ENCODE measurements around the gene SERPINH1. TPM values are rescaled to one million over a fixed set of nuclear protein-coding genes. Genes with fewer than 3 reads are reported as not detected.

The SERPINH1 gene
- total and polyA plus RNA-seq, 3 donors from 2014 or later = 92.2 to 178 (median 122) TPM

DNA sequence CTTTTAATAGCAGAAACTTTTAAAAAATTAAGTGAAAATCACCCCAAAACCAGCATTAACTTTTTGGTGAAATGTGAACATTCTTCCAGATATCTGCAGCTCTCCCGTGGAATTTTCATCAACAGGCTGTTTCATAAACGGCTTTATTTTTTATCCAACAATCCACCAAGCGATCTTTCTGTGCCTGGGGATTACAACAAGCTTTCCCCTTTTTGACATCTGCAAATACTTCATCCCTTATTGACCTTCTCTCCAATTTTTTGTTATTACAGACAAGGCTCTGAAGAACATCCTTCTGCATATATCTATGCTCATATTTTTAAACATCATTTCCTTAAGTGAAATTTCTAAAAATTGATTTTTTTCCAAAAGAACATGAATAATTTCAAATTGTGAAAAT lies 5.8 kb upstream of the SERPINH1 start:
- no peak overlapping the region for H3K4me3 ChIP-seq
- H3K27ac ChIP-seq = peak overlapping the region in 1 of 2 donors; percentile 23
- no peaks in the 10 kb centered on the region for H3K36me3 ChIP-seq (ENCODE audit: low read depth, missing control alignments)
- no peaks in the 10 kb centered on the region for H3K9me3 ChIP-seq
- intact Hi-C loops (cut with DNase I; ENCODE audit: low total_unique reads) = no loop called here
- H3K4me1 ChIP-seq = peaks cover 57% of the 10 kb centered on the region
- no peak for DNase-seq
- 63 to 68% methylated on average over 3 of the region's 3 CpGs for WGBS, 2 donors
- H3K27me3 ChIP-seq = no peaks in the 10 kb centered on the region
- TF ChIP-seq, protein P1, sequence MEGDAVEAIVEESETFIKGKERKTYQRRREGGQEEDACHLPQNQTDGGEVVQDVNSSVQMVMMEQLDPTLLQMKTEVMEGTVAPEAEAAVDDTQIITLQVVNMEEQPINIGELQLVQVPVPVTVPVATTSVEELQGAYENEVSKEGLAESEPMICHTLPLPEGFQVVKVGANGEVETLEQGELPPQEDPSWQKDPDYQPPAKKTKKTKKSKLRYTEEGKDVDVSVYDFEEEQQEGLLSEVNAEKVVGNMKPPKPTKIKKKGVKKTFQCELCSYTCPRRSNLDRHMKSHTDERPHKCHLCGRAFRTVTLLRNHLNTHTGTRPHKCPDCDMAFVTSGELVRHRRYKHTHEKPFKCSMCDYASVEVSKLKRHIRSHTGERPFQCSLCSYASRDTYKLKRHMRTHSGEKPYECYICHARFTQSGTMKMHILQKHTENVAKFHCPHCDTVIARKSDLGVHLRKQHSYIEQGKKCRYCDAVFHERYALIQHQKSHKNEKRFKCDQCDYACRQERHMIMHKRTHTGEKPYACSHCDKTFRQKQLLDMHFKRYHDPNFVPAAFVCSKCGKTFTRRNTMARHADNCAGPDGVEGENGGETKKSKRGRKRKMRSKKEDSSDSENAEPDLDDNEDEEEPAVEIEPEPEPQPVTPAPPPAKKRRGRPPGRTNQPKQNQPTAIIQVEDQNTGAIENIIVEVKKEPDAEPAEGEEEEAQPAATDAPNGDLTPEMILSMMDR (IDR thresholded peaks at IDR 0.05) = no peak
- TF ChIP-seq POLR2A (IDR thresholded peaks at IDR 0.05) = no peak

DNA sequence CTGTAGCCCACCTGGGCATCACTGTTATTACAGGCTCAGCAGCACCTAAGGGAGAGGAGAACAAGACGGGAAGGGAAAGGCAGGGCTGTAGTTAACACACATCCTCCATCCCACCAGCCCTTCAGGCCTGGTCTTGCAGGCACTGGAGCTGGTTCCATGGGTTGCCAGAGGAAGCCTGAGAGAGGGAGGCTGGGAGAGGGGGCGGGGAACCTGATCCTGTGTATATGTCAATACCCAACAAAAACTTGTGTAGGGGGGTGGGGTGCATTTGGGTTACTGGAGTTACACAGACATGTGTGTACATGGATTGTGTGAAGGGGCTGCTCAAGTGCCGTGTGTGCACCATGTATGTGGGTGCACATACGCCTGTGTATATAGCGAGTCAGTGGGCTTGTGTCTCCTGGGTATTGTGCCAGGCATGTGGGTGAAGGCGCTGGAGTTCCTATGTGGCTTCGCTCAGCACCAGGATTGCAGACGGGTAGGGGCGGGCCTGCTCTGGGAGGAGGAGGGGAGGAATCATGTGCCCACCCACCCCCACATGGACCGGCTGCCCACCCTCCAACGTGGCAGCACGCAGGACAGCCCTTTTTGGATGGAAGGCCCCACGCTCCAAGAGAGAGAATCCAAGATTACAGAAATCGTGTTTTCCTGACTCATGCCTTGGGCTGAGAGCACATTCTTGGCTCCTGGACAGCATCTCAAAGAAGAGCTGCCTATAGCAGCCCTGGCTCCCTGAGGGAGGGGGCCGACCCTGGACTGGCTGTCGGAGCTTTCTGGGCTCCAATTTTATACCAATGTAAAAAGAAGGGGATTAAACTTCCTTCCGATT lies 4.2 kb upstream of the SERPINH1 start:
- DNase-seq = peak; percentile 63
- no peak overlapping the region for H3K4me3 ChIP-seq
- peaks cover 62% of the 10 kb centered on the region for H3K4me1 ChIP-seq
- TF ChIP-seq POLR2A (IDR thresholded peaks at IDR 0.05) = no peak
- TF ChIP-seq, protein P1 (IDR thresholded peaks at IDR 0.05) = no peak
- no peaks in the 10 kb centered on the region for H3K9me3 ChIP-seq
- H3K27me3 ChIP-seq = no peaks in the 10 kb centered on the region
- WGBS, 2 donors = 54 to 73% methylated on average over 14 to 17 of the region's 17 CpGs
- no peaks in the 10 kb centered on the region for H3K36me3 ChIP-seq (ENCODE audit: low read depth, missing control alignments)
- intact Hi-C loops (cut with DNase I; ENCODE audit: low total_unique reads) = no loop called here
- H3K27ac ChIP-seq = peak overlapping the region; percentile 82 to 100

DNA sequence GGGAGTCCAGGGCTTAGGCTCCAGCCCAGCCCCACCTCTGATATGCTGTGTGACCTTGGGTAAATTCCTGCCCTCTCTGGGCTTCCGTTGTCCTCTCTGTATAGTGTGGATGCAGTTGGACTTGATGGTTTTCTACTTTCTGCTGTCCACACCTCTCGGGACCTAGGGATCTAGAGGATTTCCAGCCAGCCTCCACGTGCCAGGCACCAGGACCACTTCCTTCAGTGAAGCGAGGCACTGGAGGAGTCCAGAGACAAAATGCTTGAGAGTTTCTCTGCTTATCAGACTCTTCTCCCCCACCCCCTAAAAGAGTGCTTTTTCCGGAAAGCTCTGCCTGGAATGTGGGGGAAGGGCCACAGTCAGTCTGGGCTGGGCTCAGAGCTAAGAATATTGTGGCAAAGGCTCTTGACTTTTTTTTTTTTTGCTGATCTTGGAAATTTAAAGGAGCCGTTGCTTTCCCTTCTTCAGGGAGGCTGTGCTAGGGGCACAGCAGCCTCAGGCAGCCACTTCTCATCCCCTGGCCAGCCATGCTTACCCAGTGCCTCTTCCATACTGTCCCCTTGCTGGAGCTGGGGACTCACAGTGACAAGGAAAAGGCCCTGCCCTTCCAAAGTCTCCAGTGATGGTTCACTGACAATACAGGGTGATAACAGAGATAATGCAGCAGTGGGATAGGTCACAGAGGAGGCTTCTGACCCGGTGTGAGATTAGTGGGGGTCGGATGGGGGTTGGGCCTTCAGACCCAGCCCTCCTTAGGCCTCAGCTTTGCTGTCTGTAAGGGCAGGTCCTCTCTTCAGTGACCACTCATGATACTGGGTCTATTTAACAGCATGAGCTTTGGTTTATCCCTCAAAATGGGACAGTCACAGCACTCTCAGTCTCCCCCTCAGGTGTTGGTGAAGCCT lies 2.9 kb upstream of the SERPINH1 start:
- Histone ChIP-seq H3K4me3 (no peak overlapping the region), H3K27ac (peak overlapping the region; percentile 82 to 100), H3K9me3 (no peaks in the 10 kb centered on the region), H3K4me1 (peaks cover 66% of the 10 kb centered on the region), H3K36me3 (ENCODE audit: low read depth, missing control alignments) (no peaks in the 10 kb centered on the region), H3K27me3 (no peaks in the 10 kb centered on the region)
- intact Hi-C loops (cut with DNase I; ENCODE audit: low total_unique reads) = no loop called here
- no peak for TF ChIP-seq POLR2A (IDR thresholded peaks at IDR 0.05)
- TF ChIP-seq, protein P1 (IDR thresholded peaks at IDR 0.05) = no peak
- peak; percentile 67 for DNase-seq
- 29 to 53% methylated on average over 7 to 8 of the region's 8 CpGs for WGBS, 2 donors

DNA sequence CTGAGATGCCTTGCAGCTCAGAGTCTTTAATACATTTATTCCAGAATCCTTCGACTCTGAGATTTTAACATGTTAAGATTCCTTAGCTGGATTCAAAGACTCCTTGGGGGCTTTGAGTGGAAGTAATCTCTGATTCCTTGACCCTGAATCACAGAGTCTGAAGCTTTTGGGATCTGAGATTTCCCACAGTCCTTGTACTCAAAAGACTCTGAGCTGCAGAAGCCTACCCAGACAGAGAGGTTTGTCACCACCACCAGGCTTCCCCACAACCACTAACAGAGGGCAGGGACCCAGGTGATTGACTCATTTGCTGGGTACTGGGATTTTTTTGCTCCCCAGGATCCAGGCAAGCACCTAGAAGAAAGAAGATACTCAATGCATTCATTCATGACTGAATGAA lies 1.4 kb upstream of the SERPINH1 start:
- Histone ChIP-seq H3K9me3 (no peaks in the 10 kb centered on the region), H3K27ac (peak overlapping the region; percentile 99 to 100), H3K4me1 (peaks cover 68% of the 10 kb centered on the region), H3K36me3 (ENCODE audit: low read depth, missing control alignments) (no peaks in the 10 kb centered on the region), H3K4me3 (no peak overlapping the region), H3K27me3 (no peaks in the 10 kb centered on the region)
- TF ChIP-seq, protein P1 (IDR thresholded peaks at IDR 0.05) = no peak
- TF ChIP-seq POLR2A (IDR thresholded peaks at IDR 0.05) = no peak
- DNase-seq = no peak
- intact Hi-C loops (cut with DNase I; ENCODE audit: low total_unique reads) = no loop called here
- 55 to 67% methylated on average over 1 of the region's 1 CpG for WGBS, 2 donors

Measured in testis (tissue), 3 donors.